SH-SY5Y (cell line): ENCODE data around the gene DEDD2.

Source experiments
- GATA2 ChIP-seq: IDR thresholded peaks from 2 replicates; pipeline ENCODE4 v1.6.1; 2011; ENCODE audit warnings: mild to moderate bottlenecking, low read depth, low read length
- GATA3 ChIP-seq: IDR thresholded peaks from 2 replicates; pipeline ENCODE4 v1.6.1; 2011; ENCODE audit warnings: low read depth, mild to moderate bottlenecking, low read length, moderate library complexity

GRCh38 chr19:42200116-42200715, 17.3 kb downstream of the DEDD2 start:
- TF ChIP-seq GATA3 = no peak
- TF ChIP-seq GATA2 = no peak
